Dermis lymphatic vessel endothelial cell (primary cell): Measurements from ENCODE around the gene PRPF38B. TPM values are rescaled to one million over a fixed set of nuclear protein-coding genes. Genes with fewer than 3 reads are reported as not detected.

Experiments
- total RNA-seq: library from RNA; depleted of rRNA; stranded (reverse); fragments of >200 nt; gene quantifications from 2 replicates; pipeline ENCODE4 v1.2.1, GENCODE V29; 2014

PRPF38B gene
- 13.4 and 13.7 TPM in 2 replicates for total RNA-seq

GRCh38 chr1:108691942-108692723 is at the start of gene PRPF38B:
Gene PRPF38B, plus strand, starts transcription at chr1:108692310. Its CDS starts 282 bp downstream, at chr1:108692592.

GRCh38 chr1:108661030-108661609 is 31.0 kb upstream of the PRPF38B start, which contains the start of gene HENMT1:
Gene HENMT1, minus strand, starts transcription at chr1:108661093. Its CDS starts 1,209 bp downstream, at chr1:108659884.

GRCh38 chr1:108712606-108713150 is 20.6 kb downstream of the PRPF38B start, which contains the start of gene FNDC7:
Gene FNDC7, plus strand, starts transcription at chr1:108712908. Its CDS starts 26 bp downstream, at chr1:108712934.

GRCh38 chr1:108746382-108747170 is 54.5 kb downstream of the PRPF38B start, which contains the start of gene STXBP3:
Gene STXBP3, plus strand, starts transcription at chr1:108746674. Its CDS starts 64 bp downstream, at chr1:108746738.

Other genes starting within 250 kb of the PRPF38B start
- not detected in 2 replicates for gene NBPF6, start 242.0 kb upstream of the PRPF38B start, total RNA-seq
- 2.7 and 5.8 TPM in 2 replicates for gene EEIG2, start 132.2 kb upstream of the PRPF38B start, total RNA-seq
- gene HENMT1, start 31.2 kb upstream of the PRPF38B start, total RNA-seq, result 2.1 and 2.6 TPM in 2 replicates
- gene FNDC7, start 20.6 kb downstream of the PRPF38B start, total RNA-seq, result under 0.01 TPM in 1 of 2 replicates, not detected in the other
- 55.8 and 78.1 TPM in 2 replicates for gene STXBP3, start 54.4 kb downstream of the PRPF38B start, total RNA-seq
- gene AKNAD1, start 164.8 kb downstream of the PRPF38B start, total RNA-seq, result 0.09 and 0.11 TPM in 2 replicates
- 7.2 and 7.6 TPM in 2 replicates for gene GPSM2, start 184.7 kb downstream of the PRPF38B start, total RNA-seq